ENCODE measurements around the gene MORN4. TPM values are rescaled to one million over a fixed set of nuclear protein-coding genes. Genes with fewer than 3 reads are reported as not detected.

The MORN4 gene
- total RNA-seq, 1 experiment from 2014 or later = 14.5 TPM

DNA sequence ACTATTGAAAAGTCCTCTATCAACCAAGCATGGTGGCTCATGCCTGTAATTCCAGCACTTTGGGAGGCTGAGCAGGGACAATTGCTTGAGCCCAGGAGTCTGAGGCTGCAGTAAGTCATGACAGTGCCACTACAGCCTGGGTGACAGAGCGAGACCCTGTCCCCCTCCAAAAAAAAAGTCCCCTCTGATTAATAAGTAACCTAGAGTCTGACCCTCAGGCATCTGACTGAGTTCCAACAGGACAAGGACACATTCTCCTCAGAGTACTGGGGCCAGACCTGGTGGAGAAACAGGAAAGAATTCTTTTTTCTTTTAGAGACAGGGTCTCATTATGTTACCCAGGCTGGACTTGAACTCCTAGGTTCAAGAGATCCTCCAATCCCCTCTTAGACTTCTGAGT lies 10.0 kb downstream of the MORN4 start:
- Mint-ChIP-seq H3K4me1 (ENCODE audit: insufficient read depth, unreplicated experiment) (no peaks in the 10 kb centered on the region), H3K36me3 (ENCODE audit: insufficient read depth, unreplicated experiment) (peaks cover 6% of the 10 kb centered on the region), H3K4me3 (ENCODE audit: unreplicated experiment) (no peak overlapping the region), H3K27ac (ENCODE audit: low read depth, unreplicated experiment) (no peak overlapping the region), H3K9me3 (ENCODE audit: unreplicated experiment) (no peaks in the 10 kb centered on the region), H3K27me3 (ENCODE audit: insufficient read depth, unreplicated experiment) (no peaks in the 10 kb centered on the region)
- ChIA-PET CTCF (interaction anchor here (1.3 to 6.2 kb wide), 2 partner anchors 10 to 217 kb away, joined by 3 to 38 read pairs; no protein-coding TSS in a partner anchor), POLR2A (interaction anchor here (0.7 to 1.7 kb wide), 4 partner anchors 9 to 52 kb away, joined by 3 to 8 read pairs (median 4); partner anchors contain the start of gene HOGA1)
- DNase-seq (ENCODE audit: unreplicated experiment) = no peak
- BruUV-seq (replicated peaks) = no TSS peak
- intact Hi-C loops (cut with micrococcal nuclease) = no loop called here
- TF ChIP-seq, protein P1, sequence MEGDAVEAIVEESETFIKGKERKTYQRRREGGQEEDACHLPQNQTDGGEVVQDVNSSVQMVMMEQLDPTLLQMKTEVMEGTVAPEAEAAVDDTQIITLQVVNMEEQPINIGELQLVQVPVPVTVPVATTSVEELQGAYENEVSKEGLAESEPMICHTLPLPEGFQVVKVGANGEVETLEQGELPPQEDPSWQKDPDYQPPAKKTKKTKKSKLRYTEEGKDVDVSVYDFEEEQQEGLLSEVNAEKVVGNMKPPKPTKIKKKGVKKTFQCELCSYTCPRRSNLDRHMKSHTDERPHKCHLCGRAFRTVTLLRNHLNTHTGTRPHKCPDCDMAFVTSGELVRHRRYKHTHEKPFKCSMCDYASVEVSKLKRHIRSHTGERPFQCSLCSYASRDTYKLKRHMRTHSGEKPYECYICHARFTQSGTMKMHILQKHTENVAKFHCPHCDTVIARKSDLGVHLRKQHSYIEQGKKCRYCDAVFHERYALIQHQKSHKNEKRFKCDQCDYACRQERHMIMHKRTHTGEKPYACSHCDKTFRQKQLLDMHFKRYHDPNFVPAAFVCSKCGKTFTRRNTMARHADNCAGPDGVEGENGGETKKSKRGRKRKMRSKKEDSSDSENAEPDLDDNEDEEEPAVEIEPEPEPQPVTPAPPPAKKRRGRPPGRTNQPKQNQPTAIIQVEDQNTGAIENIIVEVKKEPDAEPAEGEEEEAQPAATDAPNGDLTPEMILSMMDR (IDR thresholded peaks at IDR 0.05; ENCODE audit: unreplicated experiment) = no peak

DNA sequence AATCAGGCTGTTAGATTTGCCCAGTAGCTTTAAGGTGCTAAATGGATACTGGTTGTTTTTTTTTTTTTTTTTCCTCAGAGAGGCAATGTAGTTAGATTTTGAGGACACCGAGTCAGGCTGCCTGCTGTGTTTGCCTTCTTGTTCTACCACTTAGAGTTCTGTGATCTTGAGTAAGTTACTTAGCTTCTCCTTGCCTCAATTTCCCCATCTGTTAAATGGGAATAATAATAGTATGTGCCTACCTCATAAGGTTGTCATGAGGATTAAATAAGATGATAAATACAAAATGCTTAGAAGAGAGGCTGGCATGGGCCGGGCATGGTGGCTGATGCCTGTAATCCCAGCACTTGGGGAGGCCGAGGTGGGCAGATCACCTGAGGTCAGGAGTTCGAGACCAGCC lies 14.6 kb downstream of the MORN4 start:
- no peak for DNase-seq (ENCODE audit: unreplicated experiment)
- POLR2A ChIA-PET = no interaction called here
- no TSS peak for BruUV-seq (replicated peaks)
- H3K9me3 Mint-ChIP-seq (ENCODE audit: unreplicated experiment) = no peaks in the 10 kb centered on the region
- H3K4me1 Mint-ChIP-seq (ENCODE audit: insufficient read depth, unreplicated experiment) = no peaks in the 10 kb centered on the region
- no peak overlapping the region for H3K27ac Mint-ChIP-seq (ENCODE audit: low read depth, unreplicated experiment)
- intact Hi-C loops (cut with micrococcal nuclease) = no loop called here
- TF ChIP-seq, protein P1 (IDR thresholded peaks at IDR 0.05; ENCODE audit: unreplicated experiment) = no peak
- H3K4me3 Mint-ChIP-seq (ENCODE audit: unreplicated experiment) = no peak overlapping the region
- no peaks in the 10 kb centered on the region for H3K27me3 Mint-ChIP-seq (ENCODE audit: insufficient read depth, unreplicated experiment)
- CTCF ChIA-PET = interaction anchor here (0.7 to 14.4 kb wide), 3 partner anchors 9 to 142 kb away, joined by 3 to 373 read pairs (median 3); partner anchors contain the start of gene ANKRD2
- H3K36me3 Mint-ChIP-seq (ENCODE audit: insufficient read depth, unreplicated experiment) = peaks cover 6% of the 10 kb centered on the region

DNA sequence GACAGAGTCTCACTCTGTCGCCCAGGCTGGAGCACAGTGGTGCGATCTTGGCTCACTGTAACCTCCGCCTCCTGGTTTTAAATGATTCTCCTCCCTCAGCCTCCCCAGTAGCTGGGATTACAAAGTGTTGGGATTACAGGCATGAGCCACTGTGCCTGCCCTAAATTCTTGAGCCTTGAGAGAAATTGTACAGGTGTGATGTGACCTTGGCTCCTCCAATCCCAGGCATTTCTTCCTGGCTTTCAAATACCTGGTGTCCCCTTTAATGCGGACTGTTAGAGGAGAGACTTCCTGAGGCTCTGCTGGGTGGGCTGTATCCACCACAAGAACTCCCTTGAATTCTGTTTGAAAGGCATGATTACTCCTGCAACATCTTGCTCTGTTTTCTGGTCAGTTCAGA lies 15.0 kb downstream of the MORN4 start:
- H3K4me3 Mint-ChIP-seq (ENCODE audit: unreplicated experiment) = no peak overlapping the region
- peaks cover 9% of the 10 kb centered on the region for H3K36me3 Mint-ChIP-seq (ENCODE audit: insufficient read depth, unreplicated experiment)
- no peaks in the 10 kb centered on the region for H3K27me3 Mint-ChIP-seq (ENCODE audit: insufficient read depth, unreplicated experiment)
- ChIA-PET CTCF (interaction anchor here (0.5 to 14.4 kb wide), 4 partner anchors 9 to 1833 kb away, joined by 3 to 373 read pairs (median 104); partner anchors contain the start of gene ANKRD2), POLR2A (no interaction called here)
- no peaks in the 10 kb centered on the region for H3K9me3 Mint-ChIP-seq (ENCODE audit: unreplicated experiment)
- DNase-seq (ENCODE audit: unreplicated experiment) = no peak
- intact Hi-C loops (cut with micrococcal nuclease) = no loop called here
- TF ChIP-seq, protein P1 (IDR thresholded peaks at IDR 0.05; ENCODE audit: unreplicated experiment) = no peak
- H3K27ac Mint-ChIP-seq (ENCODE audit: low read depth, unreplicated experiment) = no peak overlapping the region
- no TSS peak for BruUV-seq (replicated peaks)
- no peaks in the 10 kb centered on the region for H3K4me1 Mint-ChIP-seq (ENCODE audit: insufficient read depth, unreplicated experiment)

DNA sequence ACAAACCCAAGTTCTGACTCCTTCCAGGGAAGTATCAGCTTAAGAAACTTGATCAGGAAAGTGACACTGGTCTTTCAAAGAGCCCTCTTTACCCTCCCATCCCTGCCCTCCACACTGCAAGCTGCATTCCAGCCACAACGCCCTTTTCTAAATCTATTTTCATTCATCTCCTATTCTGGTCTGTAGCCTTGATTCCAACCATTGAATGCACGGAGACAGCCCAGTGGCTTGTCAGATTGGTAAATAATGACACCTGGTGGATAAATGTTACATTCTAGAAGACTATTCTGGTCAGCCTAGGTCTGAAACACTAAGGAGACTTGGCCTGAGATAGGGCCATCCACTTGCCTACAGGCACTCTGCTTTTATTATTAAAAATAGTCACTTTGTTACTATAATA lies 20.9 kb downstream of the MORN4 start:
- intact Hi-C loops (cut with micrococcal nuclease) = loop anchor here (1.0 kb wide), 4 partner anchors 40 to 205 kb away; partner anchors contain the start of gene ANKRD2
- Mint-ChIP-seq H3K27ac (ENCODE audit: low read depth, unreplicated experiment) (no peak overlapping the region), H3K27me3 (ENCODE audit: insufficient read depth, unreplicated experiment) (no peaks in the 10 kb centered on the region), H3K9me3 (ENCODE audit: unreplicated experiment) (no peaks in the 10 kb centered on the region), H3K4me3 (ENCODE audit: unreplicated experiment) (no peak overlapping the region), H3K4me1 (ENCODE audit: insufficient read depth, unreplicated experiment) (peaks cover 12% of the 10 kb centered on the region), H3K36me3 (ENCODE audit: insufficient read depth, unreplicated experiment) (peaks cover 5% of the 10 kb centered on the region)
- CTCF ChIA-PET = interaction anchor here (0.6 to 14.4 kb wide), 39 partner anchors 11 to 210 kb away, joined by 3 to 373 read pairs (median 5); partner anchors contain the start of genes ANKRD2, HOGA1, MMS19 and UBTD1
- peak; percentile 74 for DNase-seq (ENCODE audit: unreplicated experiment)
- TF ChIP-seq, protein P1 (IDR thresholded peaks at IDR 0.05; ENCODE audit: unreplicated experiment) = peak; percentile 48
- POLR2A ChIA-PET = interaction anchor here (0.8 to 8.1 kb wide), 15 partner anchors 13 to 199 kb away, joined by 3 to 184 read pairs (median 4); partner anchors contain the start of genes ANKRD2 and UBTD1
- BruUV-seq (replicated peaks) = no TSS peak
